Astrocyte (in vitro differentiated cells and primary cell): Measurements from ENCODE around the gene TMEM167B. TPM values are rescaled to one million over a fixed set of nuclear protein-coding genes. Genes with fewer than 3 reads are reported as not detected.

Experiments used
- DNase-seq: peaks from one replicate; pipeline ENCODE4 v3.0.0-alpha.2; 2010; ENCODE audit warnings: low read depth
- FAIRE-seq: peaks from 2 replicates; lab custom pipeline; 2011; peaks lifted over from hg19 to GRCh38; lab: Jason Lieb, UNC
- H2AFZ ChIP-seq: 2 replicates; pipeline ENCODE4 v1.6.0; 2012; ENCODE audit warnings: low read depth, low read length, inconsistent platforms
- H3K27ac ChIP-seq: 2 replicates; pipeline ENCODE4 v1.5.1; 2011; ENCODE audit warnings: low read depth, low read length, inconsistent platforms
- H3K27me3 ChIP-seq: 2 replicates; pipeline ENCODE4 v1.6.0; 2011; ENCODE audit warnings: low read length, inconsistent platforms; ENCODE audit not compliant: insufficient read depth
- H3K36me3 ChIP-seq: 2 replicates; pipeline ENCODE4 v1.5.1; 2011; ENCODE audit warnings: low read length, inconsistent platforms; ENCODE audit not compliant: insufficient read depth
- H3K4me1 ChIP-seq: 2 replicates; pipeline ENCODE4 v1.5.1; 2011; ENCODE audit warnings: low read length, inconsistent platforms; ENCODE audit not compliant: insufficient read depth
- H3K4me2 ChIP-seq: 2 replicates; pipeline ENCODE4 v1.6.0; 2012; ENCODE audit warnings: low read length, inconsistent platforms
- H3K4me3 ChIP-seq: 2 replicates; pipeline ENCODE4 v1.5.1; 2011; ENCODE audit warnings: low read depth, mild to moderate bottlenecking, low read length, inconsistent platforms; ENCODE audit not compliant: insufficient read depth
- H3K79me2 ChIP-seq: 2 replicates; pipeline ENCODE4 v1.6.0; 2012; ENCODE audit warnings: mild to moderate bottlenecking, low read length, inconsistent platforms; ENCODE audit not compliant: insufficient read depth
- H3K9ac ChIP-seq: 2 replicates; pipeline ENCODE4 v1.6.0; 2012; ENCODE audit warnings: mild to moderate bottlenecking, low read length, inconsistent platforms
- H3K9me3 ChIP-seq: 2 replicates; pipeline ENCODE4 v1.5.1; 2012; ENCODE audit warnings: low read depth, mild to moderate bottlenecking, low read length, inconsistent platforms; ENCODE audit not compliant: insufficient read depth
- H4K20me1 ChIP-seq: 2 replicates; pipeline ENCODE4 v1.6.0; 2012; ENCODE audit warnings: low read length, inconsistent platforms; ENCODE audit not compliant: insufficient read depth
- H3K27ac Mint-ChIP-seq: one replicate; pipeline ENCODE4 v1.8.0; 2021; ENCODE audit warnings: mild to moderate bottlenecking, mixed read lengths; ENCODE audit not compliant: unreplicated experiment
- H3K27me3 Mint-ChIP-seq: one replicate; pipeline ENCODE4 v1.8.0; 2021; ENCODE audit warnings: low read depth, mixed read lengths; ENCODE audit not compliant: unreplicated experiment
- H3K36me3 Mint-ChIP-seq: one replicate; pipeline ENCODE4 v1.8.0; 2021; ENCODE audit warnings: low read depth, mixed read lengths; ENCODE audit not compliant: unreplicated experiment
- H3K4me1 Mint-ChIP-seq: one replicate; pipeline ENCODE4 v1.8.0; 2021; ENCODE audit warnings: low read depth, mixed read lengths; ENCODE audit not compliant: unreplicated experiment
- H3K4me3 Mint-ChIP-seq: one replicate; pipeline ENCODE4 v1.8.0; 2021; ENCODE audit warnings: mild to moderate bottlenecking, moderate library complexity, mixed read lengths; ENCODE audit not compliant: unreplicated experiment
- H3K9me3 Mint-ChIP-seq: one replicate; pipeline ENCODE4 v1.8.0; 2021; ENCODE audit warnings: mild to moderate bottlenecking, mixed read lengths; ENCODE audit not compliant: unreplicated experiment
- EZH2 ChIP-seq: IDR thresholded peaks from 2 replicates; pipeline ENCODE4 v1.6.1; 2012; ENCODE audit warnings: mild to moderate bottlenecking, low read length, inconsistent platforms; ENCODE audit not compliant: insufficient read depth
- total RNA-seq: library from RNA; stranded (reverse); gene quantifications from 2 replicates; pipeline ENCODE4 v1.2.1, GENCODE V29; 2021
- TF ChIP-seq, protein P1 (sequence below): IDR thresholded peaks from 2 replicates; pipeline ENCODE4 v1.5.1; 2011; ENCODE audit warnings: low read depth, mild to moderate bottlenecking, inconsistent platforms, low read length, moderate library complexity; ENCODE audit not compliant: insufficient read depth

Gene TMEM167B
- total RNA-seq, 1 donor from 2014 or later = 31.9 TPM

GRCh38 chr1:109047339-109047738 lies 43.2 kb upstream of the TMEM167B start:
- TF ChIP-seq, protein P1, sequence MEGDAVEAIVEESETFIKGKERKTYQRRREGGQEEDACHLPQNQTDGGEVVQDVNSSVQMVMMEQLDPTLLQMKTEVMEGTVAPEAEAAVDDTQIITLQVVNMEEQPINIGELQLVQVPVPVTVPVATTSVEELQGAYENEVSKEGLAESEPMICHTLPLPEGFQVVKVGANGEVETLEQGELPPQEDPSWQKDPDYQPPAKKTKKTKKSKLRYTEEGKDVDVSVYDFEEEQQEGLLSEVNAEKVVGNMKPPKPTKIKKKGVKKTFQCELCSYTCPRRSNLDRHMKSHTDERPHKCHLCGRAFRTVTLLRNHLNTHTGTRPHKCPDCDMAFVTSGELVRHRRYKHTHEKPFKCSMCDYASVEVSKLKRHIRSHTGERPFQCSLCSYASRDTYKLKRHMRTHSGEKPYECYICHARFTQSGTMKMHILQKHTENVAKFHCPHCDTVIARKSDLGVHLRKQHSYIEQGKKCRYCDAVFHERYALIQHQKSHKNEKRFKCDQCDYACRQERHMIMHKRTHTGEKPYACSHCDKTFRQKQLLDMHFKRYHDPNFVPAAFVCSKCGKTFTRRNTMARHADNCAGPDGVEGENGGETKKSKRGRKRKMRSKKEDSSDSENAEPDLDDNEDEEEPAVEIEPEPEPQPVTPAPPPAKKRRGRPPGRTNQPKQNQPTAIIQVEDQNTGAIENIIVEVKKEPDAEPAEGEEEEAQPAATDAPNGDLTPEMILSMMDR = no peak
- no peak for TF ChIP-seq EZH2
- no peak overlapping the region for H3K4me3 ChIP-seq
- Mint-ChIP-seq H3K27me3 (no peaks in the 10 kb centered on the region), H3K4me3 (no peak overlapping the region), H3K9me3 (no peaks in the 10 kb centered on the region), H3K36me3 (no peaks in the 10 kb centered on the region), H3K4me1 (no peaks in the 10 kb centered on the region), H3K27ac (no peak overlapping the region)
- H3K9me3 ChIP-seq = no peaks in the 10 kb centered on the region
- no peak for FAIRE-seq
- no peak for DNase-seq
- H3K4me1 ChIP-seq = peaks cover 2% of the 10 kb centered on the region
- no peaks in the 10 kb centered on the region for H3K36me3 ChIP-seq
- H3K27ac ChIP-seq = no peak overlapping the region
- no peak overlapping the region for H3K4me2 ChIP-seq
- no peak overlapping the region for H3K9ac ChIP-seq
- no peaks in the 10 kb centered on the region for H3K27me3 ChIP-seq
- H3K79me2 ChIP-seq = no peaks in the 10 kb centered on the region
- no peak overlapping the region for H2AFZ ChIP-seq
- no peaks in the 10 kb centered on the region for H4K20me1 ChIP-seq

DNA sequence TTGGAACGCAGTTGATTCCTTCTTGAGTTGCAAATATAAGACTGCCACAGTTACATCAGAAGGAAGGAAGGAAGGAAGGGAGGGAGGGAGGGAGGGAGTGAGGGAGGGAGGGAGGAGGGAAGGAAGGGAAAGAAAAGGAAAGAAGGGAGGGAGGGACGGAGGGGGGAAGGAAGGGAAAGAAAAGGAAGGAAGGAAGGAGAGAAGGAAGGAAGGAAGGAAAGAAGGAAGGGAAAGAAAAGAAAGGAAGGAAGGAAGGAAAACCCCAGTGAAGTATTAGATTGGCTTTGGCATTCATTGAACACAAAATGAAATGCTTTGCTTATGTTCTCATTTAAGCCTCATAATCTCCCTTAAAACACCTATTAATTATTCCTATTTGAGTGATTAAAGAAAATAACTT lies 42.2 kb upstream of the TMEM167B start:
- H3K4me2 ChIP-seq = no peak overlapping the region

More for the DNA sequence above, 42.2 kb upstream of the TMEM167B start:
- FAIRE-seq (no peak), DNase-seq (no peak)
- Histone ChIP-seq H2AFZ (no peak overlapping the region), H3K27ac (no peak overlapping the region), H3K9me3 (no peaks in the 10 kb centered on the region), H3K27me3 (no peaks in the 10 kb centered on the region), H3K4me3 (no peak overlapping the region), H3K9ac (no peak overlapping the region), H4K20me1 (no peaks in the 10 kb centered on the region), H3K36me3 (no peaks in the 10 kb centered on the region), H3K4me1 (no peaks in the 10 kb centered on the region), H3K79me2 (no peaks in the 10 kb centered on the region)
- Mint-ChIP-seq H3K4me1 (no peaks in the 10 kb centered on the region), H3K4me3 (no peak overlapping the region), H3K27ac (no peak overlapping the region), H3K9me3 (no peaks in the 10 kb centered on the region), H3K27me3 (no peaks in the 10 kb centered on the region), H3K36me3 (peaks cover 3% of the 10 kb centered on the region)
- TF ChIP-seq, protein P1 = no peak
- no peak for TF ChIP-seq EZH2
